ENCODE results near the gene DIS3L.
"Not testable (repeated sequence)": the region's sequence is repeated elsewhere in the genome, so short reads cannot be mapped to it uniquely, and the experiment has no call there.

- TF ChIP-seq CTCF (IDR thresholded peaks at IDR 0.05; ENCODE audit: extremely low read depth in 1 of 2, insufficient read depth in 1 of 2, low read depth in 1 of 2, low read length in 2 of 2); POLR2AphosphoS5 (IDR thresholded peaks at IDR 0.05; ENCODE audit: insufficient read depth, low read depth, low read length); EZH2 (IDR thresholded peaks at IDR 0.05; ENCODE audit: borderline replicate concordance, low read depth, low read length, severe bottlenecking); MAX (IDR thresholded peaks at IDR 0.05; ENCODE audit: insufficient read depth, insufficient read length): not testable (repeated sequence)
Measured at GRCh38 chr15:66381376-66381775, 88.0 kb downstream of the DIS3L start.
